HG03342 (cell line): ENCODE results near the gene CACNA2D1.

Source experiments
- ATAC-seq: cut with Tn5 transposase; IDR thresholded peaks from one replicate; pipeline ENCODE4 v1.9.1; 2021; ENCODE audit warnings: mild to moderate bottlenecking, moderate library complexity; ENCODE audit not compliant: unreplicated experiment

Gene CACNA2D1

GRCh38 chr7:82235713-82236112 is 207.9 kb downstream of the CACNA2D1 start:
- ATAC-seq = no peak

- ATAC-seq = no peak
Measured at GRCh38 chr7:82234457-82235049, 209.0 kb downstream of the CACNA2D1 start.

GRCh38 chr7:82230811-82231581 is 212.6 kb downstream of the CACNA2D1 start:
- ATAC-seq = no peak

- ATAC-seq = no peak
Measured at GRCh38 chr7:82229164-82229563, 214.4 kb downstream of the CACNA2D1 start.

GRCh38 chr7:82226191-82226590 is 217.4 kb downstream of the CACNA2D1 start:
- ATAC-seq = no peak

GRCh38 chr7:82224529-82224928 is 219.0 kb downstream of the CACNA2D1 start:
- ATAC-seq = no peak

GRCh38 chr7:82223580-82223979 is 220.0 kb downstream of the CACNA2D1 start:
- ATAC-seq = no peak

- no peak for ATAC-seq
Measured at GRCh38 chr7:82221152-82221674, 222.4 kb downstream of the CACNA2D1 start.

- ATAC-seq = no peak
Measured at GRCh38 chr7:82212466-82212865, 231.1 kb downstream of the CACNA2D1 start.

GRCh38 chr7:82211333-82211732 is 232.2 kb downstream of the CACNA2D1 start:
- no peak for ATAC-seq

GRCh38 chr7:82210416-82211184 is 233.0 kb downstream of the CACNA2D1 start:
- no peak for ATAC-seq

- ATAC-seq = no peak
Measured at GRCh38 chr7:82209179-82209747, 234.3 kb downstream of the CACNA2D1 start.

- no peak for ATAC-seq
Measured at GRCh38 chr7:82204694-82205093, 238.9 kb downstream of the CACNA2D1 start.

- no peak for ATAC-seq
Measured at GRCh38 chr7:82202965-82203364, 240.6 kb downstream of the CACNA2D1 start.

GRCh38 chr7:82202107-82202506 is 241.5 kb downstream of the CACNA2D1 start:
- no peak for ATAC-seq

GRCh38 chr7:82200601-82201000 is 243.0 kb downstream of the CACNA2D1 start:
- no peak for ATAC-seq

- ATAC-seq = no peak
Measured at GRCh38 chr7:82194016-82194643, 249.4 kb downstream of the CACNA2D1 start.

- no peak for ATAC-seq
Measured at GRCh38 chr7:82188636-82189035, 254.9 kb downstream of the CACNA2D1 start.

GRCh38 chr7:82185443-82185842 is 258.1 kb downstream of the CACNA2D1 start:
- ATAC-seq = no peak

- ATAC-seq = no peak
Measured at GRCh38 chr7:82183634-82184033, 259.9 kb downstream of the CACNA2D1 start.

- no peak for ATAC-seq
Measured at GRCh38 chr7:82179311-82179710, 264.3 kb downstream of the CACNA2D1 start.
